Prostate gland (tissue), 2 donors: ENCODE measurements around the gene LHCGR. TPM values are rescaled to one million over a fixed set of nuclear protein-coding genes. Genes with fewer than 3 reads are reported as not detected.

Experiments used
- DNase-seq: peaks from one replicate; pipeline ENCODE4 v3.0.0-alpha.2; 2019; ENCODE audit warnings: low spot score
- H3K27ac ChIP-seq, 2 donors: fragments of 200-600 bp; sonication (generic); 2 replicates each; pipeline ENCODE4 v1.5.1; 2017 to 2019
- H3K27me3 ChIP-seq: fragments of 200-600 bp; sonication (generic); replicated peaks from 2 replicates; pipeline ENCODE4 v1.5.1; 2019; ENCODE audit not compliant: insufficient read depth
- H3K36me3 ChIP-seq, 2 donors: fragments of 200-600 bp; sonication (generic); 1 replicate in 1 of 2; 2 replicates in 1 of 2; pipeline versions ENCODE4 v1.5.1 to v1.8.1; 2017 to 2019
- H3K4me1 ChIP-seq: fragments of 200-600 bp; sonication (generic); replicated peaks from 2 replicates; pipeline ENCODE4 v1.5.1; 2019
- H3K4me3 ChIP-seq, 2 donors: fragments of 200-600 bp; sonication (generic); 2 replicates each; pipeline ENCODE4 v1.5.1; 2017 to 2019
- H3K9me3 ChIP-seq: fragments of 200-600 bp; sonication (generic); 2 replicates; pipeline ENCODE4 v1.5.1; 2017
- CTCF ChIP-seq, 4 experiments: fragments of 200-600 bp in 2 of 4; fragments of 450-650 bp in 2 of 4; sonication (generic) in 2 of 4; IDR thresholded peaks; 1 replicate in 3 of 4; 2 replicates in 1 of 4; pipeline ENCODE4 v1.5.1; 2016 to 2019; ENCODE audit warnings: antibody characterized with exemption in 4 of 4, mild to moderate bottlenecking in 2 of 4, moderate library complexity in 2 of 4
- POLR2A ChIP-seq: fragments of 450-650 bp; IDR thresholded peaks from one replicate; pipeline ENCODE4 v1.6.1; 2016; ENCODE audit warnings: antibody characterized with exemption, mild to moderate bottlenecking
- POLR2AphosphoS5 ChIP-seq: sonication (generic); formaldehyde crosslinking; IDR thresholded peaks from one replicate; pipeline ENCODE4 v1.6.1; 2017; ENCODE audit warnings: antibody characterized with exemption
- WGBS: methylation state at CpG from one replicate; pipeline ENCODE4 v1.1.5; 2018; 5-methylcytosine and 5-hydroxymethylcytosine counted together
- intact Hi-C: fragments of 100-400 bp; cut with DNase I; formaldehyde crosslinking; loops from one replicate; pipeline ENCODE4 v1.14.2; 2022
- small RNA-seq, 2 donors: library from RNA; depleted of rRNA; stranded (forward); fragments of <200 nt; gene quantifications; one replicate each; pipeline ENCODE3, GENCODE V24; 2016
- total RNA-seq, 2 donors: library from RNA; depleted of rRNA; stranded (reverse); fragments of >200 nt; gene quantifications; one replicate each; pipeline ENCODE4 v1.1.0, GENCODE V29; 2016

Gene LHCGR
- total RNA-seq, 2 donors from 2014 or later: 1.6 TPM; not detected in 1

- intact Hi-C loops: no loop called here
- TF ChIP-seq CTCF (IDR thresholded peaks at IDR 0.05) (no peak), POLR2AphosphoS5 (no peak), POLR2A (no peak)
- DNase-seq: no peak
- WGBS: 78% methylated on average over 1 of the region's 1 CpG
- Histone ChIP-seq H3K9me3 (no peaks in the 10 kb centered on the region), H3K27ac (no peak overlapping the region), H3K4me3 (no peak overlapping the region), H3K27me3 (no peaks in the 10 kb centered on the region), H3K36me3 (no peaks in the 10 kb centered on the region), H3K4me1 (no peaks in the 10 kb centered on the region)
Observed at GRCh38 chr2:48638261-48638660, 117.3 kb downstream of the LHCGR start.

Small RNA genes within 50 kb of the gene (small RNA-seq; reads per million reads assigned to genes)
- gene ELOBP3: 0 reads per million in 2 donors

Other genes with a start within 250 kb of the LHCGR start
- 10 to 100 TPM; 34.0 to 48.7 TPM for gene STON1, start 225.6 kb downstream of the LHCGR start, total RNA-seq
- gene GTF2A1L, start 137.9 kb downstream of the LHCGR start, total RNA-seq: 1 to 10 TPM in 1 of 2 donors, under 1 TPM in 1; 0.68 to 3.6 TPM